Omental fat pad (tissue), 4 donors: ENCODE results near the gene RAD1. TPM values are rescaled to one million over a fixed set of nuclear protein-coding genes. Genes with fewer than 3 reads are reported as not detected.

Experiments
- ATAC-seq: fragments of 150-250 bp; one replicate; pipeline ENCODE4 v1.9.1; 2016; ENCODE audit warnings: mild to moderate bottlenecking, moderate library complexity; ENCODE audit not compliant: low FRiP score
- DNase-seq: peaks from one replicate; pipeline ENCODE4 v3.0.0-alpha.2; 2019; ENCODE audit warnings: low spot score
- total RNA-seq, 4 donors: library from RNA; depleted of rRNA; stranded (reverse); fragments of >200 nt; gene quantifications; one replicate each; pipeline ENCODE4 v1.1.0, GENCODE V29; 2016
- TF ChIP-seq, protein P1 (sequence below), 3 donors: fragments of 450-650 bp; IDR thresholded peaks; one replicate each; pipeline ENCODE4 v1.5.1; 2016 to 2017; ENCODE audit warnings: antibody characterized with exemption in 3 of 3, mild to moderate bottlenecking in 3 of 3, moderate library complexity in 2 of 3

RAD1 gene
- total RNA-seq, 4 donors from 2014 or later = 12.3 to 22.9 (median 16.0) TPM

DNA sequence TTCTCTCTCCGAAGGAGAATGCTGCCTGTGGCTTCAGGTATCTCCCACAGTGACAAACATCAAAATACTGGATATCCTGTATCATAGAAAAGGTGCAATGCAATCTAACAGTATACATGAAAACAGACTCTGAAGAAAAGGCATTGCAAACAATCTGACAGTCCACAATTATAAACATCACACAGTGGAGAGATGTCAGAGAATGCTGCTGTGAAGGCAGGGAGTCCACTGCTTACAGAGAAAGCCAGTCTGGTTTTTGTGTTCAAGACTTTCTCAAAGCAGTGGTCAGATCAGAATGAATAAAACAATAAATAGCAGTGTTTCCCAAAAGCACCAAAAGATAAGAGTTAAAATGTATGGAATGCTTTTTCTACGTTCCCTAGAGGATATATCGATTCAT lies 47.6 kb downstream of the RAD1 start:
- TF ChIP-seq, protein P1, sequence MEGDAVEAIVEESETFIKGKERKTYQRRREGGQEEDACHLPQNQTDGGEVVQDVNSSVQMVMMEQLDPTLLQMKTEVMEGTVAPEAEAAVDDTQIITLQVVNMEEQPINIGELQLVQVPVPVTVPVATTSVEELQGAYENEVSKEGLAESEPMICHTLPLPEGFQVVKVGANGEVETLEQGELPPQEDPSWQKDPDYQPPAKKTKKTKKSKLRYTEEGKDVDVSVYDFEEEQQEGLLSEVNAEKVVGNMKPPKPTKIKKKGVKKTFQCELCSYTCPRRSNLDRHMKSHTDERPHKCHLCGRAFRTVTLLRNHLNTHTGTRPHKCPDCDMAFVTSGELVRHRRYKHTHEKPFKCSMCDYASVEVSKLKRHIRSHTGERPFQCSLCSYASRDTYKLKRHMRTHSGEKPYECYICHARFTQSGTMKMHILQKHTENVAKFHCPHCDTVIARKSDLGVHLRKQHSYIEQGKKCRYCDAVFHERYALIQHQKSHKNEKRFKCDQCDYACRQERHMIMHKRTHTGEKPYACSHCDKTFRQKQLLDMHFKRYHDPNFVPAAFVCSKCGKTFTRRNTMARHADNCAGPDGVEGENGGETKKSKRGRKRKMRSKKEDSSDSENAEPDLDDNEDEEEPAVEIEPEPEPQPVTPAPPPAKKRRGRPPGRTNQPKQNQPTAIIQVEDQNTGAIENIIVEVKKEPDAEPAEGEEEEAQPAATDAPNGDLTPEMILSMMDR (IDR thresholded peaks at IDR 0.05) = no peak
- ATAC-seq = no peak
- no peak for DNase-seq

DNA sequence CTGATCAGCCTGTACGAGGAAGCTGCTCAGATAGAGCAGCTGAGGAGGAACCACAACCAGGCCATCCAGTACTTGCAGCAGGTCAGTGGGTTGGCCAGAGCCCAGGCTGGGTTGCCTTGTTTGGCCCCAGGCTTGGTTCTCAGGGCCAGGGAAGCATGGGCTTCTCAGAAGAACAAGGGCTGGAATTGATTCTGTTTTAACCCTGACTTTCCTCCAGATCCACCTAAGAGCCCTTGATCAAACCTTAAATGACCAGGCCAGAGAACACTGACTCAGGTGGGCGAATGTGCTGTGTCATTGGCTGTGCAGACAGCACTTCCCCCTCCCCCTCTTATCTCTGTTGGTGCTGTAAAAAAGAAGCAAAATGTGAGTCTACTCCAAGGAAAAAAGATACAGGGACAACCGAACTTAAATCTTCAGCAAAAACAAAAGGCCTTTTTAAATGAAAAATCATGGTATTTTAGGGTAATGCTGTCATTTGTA lies 48.3 kb downstream of the RAD1 start:
- TF ChIP-seq, protein P1 (IDR thresholded peaks at IDR 0.05) = no peak
- no peak for DNase-seq
- no peak for ATAC-seq

DNA sequence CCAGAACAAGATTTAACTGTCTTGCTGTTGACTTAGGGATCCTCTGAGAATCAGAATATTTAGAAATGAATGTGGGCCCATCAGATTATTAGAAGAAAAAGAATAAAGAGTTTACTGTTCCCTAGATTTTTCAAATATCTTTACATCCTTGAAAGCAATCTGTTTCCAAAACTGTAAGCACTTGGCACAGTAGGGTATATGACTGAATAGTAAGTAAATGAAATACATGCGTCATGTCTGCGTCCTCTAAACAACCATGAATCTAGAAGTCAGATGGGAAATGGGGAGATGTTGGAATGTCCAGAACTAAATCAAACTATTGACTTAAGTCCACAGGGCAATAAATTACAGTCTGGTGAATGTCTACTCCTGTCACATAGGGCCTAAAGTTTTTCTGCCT lies 50.2 kb downstream of the RAD1 start:
- TF ChIP-seq, protein P1 (IDR thresholded peaks at IDR 0.05) = no peak
- no peak for DNase-seq
- ATAC-seq = no peak

DNA sequence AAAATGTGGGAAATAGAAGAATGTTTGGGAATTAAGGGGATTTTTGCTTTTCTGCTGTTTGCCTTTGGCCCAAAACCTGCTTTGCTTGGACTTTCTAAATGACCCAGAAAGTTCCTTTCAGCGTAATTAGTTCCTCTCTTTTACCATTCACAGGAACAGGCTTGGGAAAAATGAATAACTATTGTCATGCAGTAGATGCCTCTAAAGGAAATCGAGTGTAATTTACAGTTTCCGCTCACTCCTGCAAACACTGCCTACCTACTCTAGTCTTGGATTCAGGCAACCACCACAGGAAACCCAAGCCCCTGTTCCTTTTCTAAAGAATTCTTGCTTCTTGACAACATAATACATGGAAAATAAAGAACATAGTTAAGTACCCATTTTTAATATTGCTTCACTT lies 51.4 kb downstream of the RAD1 start:
- DNase-seq (no peak), ATAC-seq (no peak)
- TF ChIP-seq, protein P1 (IDR thresholded peaks at IDR 0.05) = no peak

DNA sequence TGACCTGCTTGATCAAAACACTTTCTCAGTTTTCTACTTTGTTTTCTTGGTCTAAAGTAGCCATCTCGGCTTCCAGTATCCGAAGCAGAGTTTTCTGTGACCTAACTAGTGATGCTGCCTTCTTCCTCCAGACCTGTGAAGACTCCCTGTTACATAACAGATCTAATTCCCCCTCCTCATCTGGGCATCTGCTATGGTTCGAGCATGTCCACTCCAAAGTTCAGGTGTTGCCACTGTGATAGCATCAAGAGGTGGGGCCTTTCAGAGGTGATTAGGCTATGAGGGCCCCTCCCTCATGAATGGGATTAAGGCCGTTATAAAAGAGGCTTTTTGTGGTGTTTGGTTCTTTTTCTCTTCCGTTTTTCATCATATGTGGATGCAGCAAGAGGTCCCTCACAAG lies 56.1 kb downstream of the RAD1 start:
- TF ChIP-seq, protein P1 (IDR thresholded peaks at IDR 0.05) = no peak
- DNase-seq = no peak
- no peak for ATAC-seq

DNA sequence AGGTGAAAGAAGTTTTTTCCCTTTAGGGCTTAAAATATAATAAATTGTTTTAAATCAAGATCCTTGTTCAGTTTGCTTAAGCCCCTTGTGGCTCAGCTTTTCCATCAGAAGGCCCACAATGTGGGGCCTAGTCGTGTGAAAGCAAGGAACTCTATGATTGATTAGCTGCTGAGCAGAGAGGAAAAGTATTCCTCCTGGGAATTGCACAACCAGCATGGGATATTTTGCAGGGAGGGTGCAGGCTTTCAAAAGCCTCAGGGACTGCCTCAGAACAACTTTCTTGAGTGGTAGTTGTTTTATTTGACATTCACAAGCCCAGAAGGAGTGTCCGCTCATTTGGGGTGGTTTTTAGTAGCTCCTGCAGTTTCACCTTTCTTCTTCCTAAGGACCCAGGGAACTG lies 56.5 kb downstream of the RAD1 start:
- DNase-seq (no peak), ATAC-seq (no peak)

DNA sequence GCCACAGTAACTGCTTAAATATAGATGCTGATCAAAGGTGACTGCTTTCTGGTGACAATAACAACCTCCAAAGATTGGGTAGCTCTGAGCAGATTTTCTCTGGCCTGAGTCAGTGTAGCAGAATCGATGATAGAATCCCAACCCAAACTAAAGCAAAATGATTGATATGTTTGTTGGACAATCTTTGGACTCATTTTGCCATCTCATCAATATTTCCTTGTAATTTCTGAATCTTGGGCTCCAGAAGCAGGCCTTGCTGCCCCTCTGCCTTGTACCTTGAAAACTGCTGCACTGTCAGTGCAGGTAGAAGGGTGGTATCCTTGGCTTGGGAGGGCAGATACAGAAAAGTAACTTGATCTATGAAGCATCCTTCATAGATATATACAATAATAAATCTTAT lies 57.4 kb downstream of the RAD1 start:
- DNase-seq (no peak), ATAC-seq (no peak)
- TF ChIP-seq, protein P1 (IDR thresholded peaks at IDR 0.05) = no peak

More for the DNA sequence above, 56.5 kb downstream of the RAD1 start:
- TF ChIP-seq, protein P1 (IDR thresholded peaks at IDR 0.05) = no peak
